Measurements from ENCODE around the gene PCDHGC5.

Gene PCDHGC5

GRCh38 chr5:141491323-141492167, 2.7 kb downstream of the PCDHGC5 start:
- no peak for DNase-seq

GRCh38 chr5:141492168-141492885, 3.4 kb downstream of the PCDHGC5 start:
- DNase-seq: peak; percentile 14

DNA sequence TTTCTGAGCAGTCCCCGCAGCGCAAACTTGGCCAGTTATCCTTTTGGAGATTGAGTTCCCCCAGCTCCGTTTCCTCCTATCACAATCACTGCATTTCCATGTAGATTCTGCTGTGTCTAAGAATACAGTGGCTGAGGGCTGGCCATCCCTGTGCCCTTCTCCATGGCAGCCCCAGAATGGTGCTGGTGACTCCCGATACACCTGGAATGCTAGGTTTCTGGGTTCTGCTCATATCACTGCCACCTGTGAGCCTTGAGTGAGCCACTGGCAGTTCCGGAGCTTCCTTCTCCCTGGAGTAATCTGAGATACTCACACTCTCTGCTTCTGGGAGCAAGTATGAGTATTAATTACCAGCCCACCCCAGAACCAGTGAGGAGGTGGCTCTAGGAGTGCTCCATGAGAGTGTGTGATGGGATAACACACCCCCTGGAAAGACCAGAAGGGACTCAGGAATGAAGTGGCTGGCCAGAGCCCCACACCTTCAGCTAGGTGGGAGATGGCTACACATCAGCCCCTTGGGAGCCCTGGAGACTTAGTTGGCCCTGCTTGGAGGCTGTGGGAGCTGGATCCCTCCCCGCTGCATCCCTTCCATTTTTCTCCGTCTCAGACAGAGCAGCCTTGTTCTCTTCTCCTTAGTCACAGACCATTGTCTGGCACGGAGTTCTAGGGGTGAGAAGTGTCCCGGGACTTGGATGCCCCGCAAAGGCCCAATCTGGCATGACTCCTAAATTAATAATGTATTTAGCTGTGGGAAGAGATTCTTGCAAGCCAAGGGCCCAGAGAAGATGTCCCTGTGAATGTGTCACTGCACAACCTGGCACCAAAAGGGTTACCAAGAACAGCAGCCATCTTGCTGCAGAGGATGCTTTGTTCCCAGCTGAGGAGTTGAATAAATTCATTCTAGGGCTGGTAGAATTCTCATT, 4.9 kb downstream of the PCDHGC5 start:
- no peak for DNase-seq

GRCh38 chr5:141494761-141495452, 6.0 kb downstream of the PCDHGC5 start:
- DNase-seq: no peak

GRCh38 chr5:141495453-141495811, 6.6 kb downstream of the PCDHGC5 start:
- DNase-seq: no peak

DNA sequence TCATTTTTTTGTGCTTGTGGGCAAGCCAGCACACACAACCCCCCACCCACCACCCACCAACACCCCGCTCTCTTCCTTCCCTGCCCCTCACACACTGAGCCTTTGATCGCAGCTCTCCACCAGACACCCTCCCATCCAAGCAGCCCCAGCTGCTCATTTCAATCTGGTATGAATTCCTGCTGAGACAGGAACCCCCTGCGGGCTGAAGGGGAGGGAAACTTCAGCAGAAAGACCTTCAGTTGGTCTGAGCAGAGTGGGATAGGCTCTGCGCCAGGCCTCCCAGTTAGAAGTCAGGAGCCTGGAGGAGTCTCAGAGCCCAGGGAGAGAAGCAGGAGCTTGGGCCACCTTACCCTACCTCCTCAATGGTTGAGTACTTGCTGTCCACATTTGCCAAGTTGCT, 7.2 kb downstream of the PCDHGC5 start:
- no peak for DNase-seq

DNA sequence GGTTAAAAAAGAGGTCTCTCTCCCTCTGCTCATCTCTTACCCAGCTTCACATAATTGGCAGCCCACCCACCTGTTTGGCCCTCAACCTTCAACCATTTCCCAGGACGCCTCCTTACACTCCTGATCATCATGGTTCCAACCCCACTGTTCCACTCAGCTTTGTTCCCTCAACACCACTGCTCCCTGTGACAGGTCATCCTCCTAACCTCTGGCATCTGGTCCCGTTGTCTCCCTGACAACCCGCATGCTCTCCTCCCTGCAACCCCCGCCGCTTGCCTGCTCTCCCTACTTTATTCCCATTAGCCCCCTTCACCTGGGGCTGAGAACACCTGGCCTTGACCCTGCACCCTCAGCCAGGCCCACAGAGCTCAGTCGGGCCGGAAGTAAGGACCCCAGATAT, 12.9 kb downstream of the PCDHGC5 start:
- DNase-seq: no peak

DNA sequence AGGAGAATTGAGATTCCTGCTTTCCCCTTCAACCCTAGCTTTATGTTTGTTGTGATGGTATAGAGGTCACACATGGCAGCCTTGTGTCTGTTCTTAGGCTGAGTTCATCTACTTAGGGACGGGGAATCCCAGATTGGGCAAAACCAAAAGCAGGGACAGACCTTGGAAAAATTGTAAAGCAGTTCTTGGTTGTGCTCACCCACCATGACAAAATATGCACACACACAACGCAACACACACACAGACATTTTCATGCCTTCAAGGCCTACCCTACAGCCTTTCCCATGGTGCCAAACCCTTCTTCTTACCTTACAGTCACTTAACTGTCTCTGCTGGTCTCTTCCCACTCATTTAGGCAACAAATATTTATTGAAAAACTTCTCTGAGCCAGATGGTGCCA, 14.8 kb downstream of the PCDHGC5 start:
- no peak for DNase-seq

DNA sequence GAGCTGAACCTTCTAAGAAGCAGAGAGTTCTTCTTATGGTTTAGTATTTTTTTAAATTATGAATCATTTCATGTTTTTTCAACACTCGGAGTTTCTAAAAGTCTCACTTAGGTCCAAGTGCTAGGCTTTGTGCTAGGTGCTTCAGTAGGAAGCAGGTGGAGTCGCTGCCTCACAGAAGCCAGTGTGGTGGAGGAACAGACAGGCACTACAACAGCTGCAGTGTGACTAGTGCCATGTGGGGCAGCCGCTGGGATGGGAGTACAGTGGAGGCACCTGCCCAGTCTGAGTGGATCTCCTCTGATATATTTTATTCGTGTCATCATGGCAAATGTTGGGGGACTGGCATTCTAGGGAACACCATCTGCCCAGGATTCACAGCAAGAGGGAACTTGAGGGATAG, 15.3 kb downstream of the PCDHGC5 start:
- DNase-seq: no peak

GRCh38 chr5:141506381-141507155, 17.7 kb downstream of the PCDHGC5 start:
- no peak for DNase-seq

DNA sequence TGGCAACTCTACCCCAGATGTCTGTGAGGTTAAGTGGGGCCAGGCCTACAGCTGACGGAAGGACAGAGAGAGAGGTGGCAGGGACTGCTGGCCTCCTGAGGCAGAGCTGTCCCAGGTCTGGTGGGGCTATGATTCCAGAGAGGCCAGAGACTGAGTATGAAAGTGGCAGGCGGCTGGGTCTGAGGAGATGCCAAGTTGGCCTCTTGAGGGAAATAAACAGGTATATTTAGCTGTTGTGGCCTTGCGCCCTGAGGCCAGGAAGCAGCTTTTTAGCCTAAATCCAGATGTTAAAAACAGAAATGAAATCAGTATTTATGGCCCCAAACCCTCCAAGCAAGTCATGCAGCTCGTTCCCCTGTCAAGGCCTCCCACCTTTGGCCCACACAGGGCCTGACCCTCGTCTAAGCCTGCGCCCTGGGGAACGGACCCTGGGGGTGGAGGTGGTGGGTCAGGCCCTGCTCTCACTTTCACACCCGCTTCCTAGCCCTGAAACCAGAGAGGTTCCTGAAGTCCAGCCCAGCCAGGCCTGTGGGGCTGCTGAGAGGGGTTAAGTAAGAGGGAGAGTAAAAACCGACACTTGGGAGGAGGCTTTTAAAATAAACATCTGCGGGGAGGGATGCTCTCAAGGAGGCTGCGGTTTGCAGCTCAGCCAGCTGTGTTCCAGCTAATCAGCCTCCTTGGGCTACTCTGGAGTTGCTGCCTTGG, 18.7 kb downstream of the PCDHGC5 start:
- no peak for DNase-seq

- DNase-seq: no peak
These were observed 19.5 kb downstream of the PCDHGC5 start for GRCh38 chr5:141508440-141508797.

- DNase-seq: no peak
These were observed 20.1 kb downstream of the PCDHGC5 start for GRCh38 chr5:141508798-141509611.

DNA sequence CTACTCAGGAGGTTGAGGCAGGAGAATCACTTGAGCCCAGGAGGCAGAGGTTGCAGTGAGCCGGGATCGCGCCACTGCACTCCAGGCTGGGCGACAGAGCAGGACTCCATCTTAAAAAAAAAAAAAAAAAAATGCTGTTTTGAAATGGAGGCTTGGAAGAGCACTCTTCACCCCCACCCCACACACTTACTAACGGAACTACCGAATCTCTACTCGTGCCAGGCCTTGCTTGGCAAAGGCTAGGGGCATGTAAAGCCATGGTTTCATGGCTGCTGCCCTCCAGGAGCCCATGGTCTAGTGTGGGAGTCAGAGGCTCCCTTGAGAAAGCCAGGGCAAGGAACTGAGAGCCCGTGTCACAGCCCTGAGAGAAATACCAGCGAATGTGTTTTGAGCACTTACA, 21.3 kb downstream of the PCDHGC5 start:
- DNase-seq: no peak

DNA sequence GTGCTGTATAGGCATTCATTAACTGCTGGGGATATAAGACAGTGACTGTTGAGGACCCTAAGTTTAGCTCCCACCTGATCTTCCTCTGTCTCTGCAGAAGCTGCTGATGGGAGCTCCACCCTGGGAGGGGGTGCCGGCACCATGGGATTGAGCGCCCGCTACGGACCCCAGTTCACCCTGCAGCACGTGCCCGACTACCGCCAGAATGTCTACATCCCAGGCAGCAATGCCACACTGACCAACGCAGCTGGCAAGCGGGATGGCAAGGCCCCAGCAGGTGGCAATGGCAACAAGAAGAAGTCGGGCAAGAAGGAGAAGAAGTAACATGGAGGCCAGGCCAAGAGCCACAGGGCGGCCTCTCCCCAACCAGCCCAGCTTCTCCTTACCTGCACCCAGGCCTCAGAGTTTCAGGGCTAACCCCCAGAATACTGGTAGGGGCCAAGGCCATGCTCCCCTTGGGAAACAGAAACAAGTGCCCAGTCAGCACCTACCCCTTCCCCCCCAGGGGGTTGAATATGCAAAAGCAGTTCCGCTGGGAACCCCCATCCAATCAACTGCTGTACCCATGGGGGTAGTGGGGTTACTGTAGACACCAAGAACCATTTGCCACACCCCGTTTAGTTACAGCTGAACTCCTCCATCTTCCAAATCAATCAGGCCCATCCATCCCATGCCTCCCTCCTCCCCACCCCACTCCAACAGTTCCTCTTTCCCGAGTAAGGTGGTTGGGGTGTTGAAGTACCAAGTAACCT, 22.1 kb downstream of the PCDHGC5 start:
- DNase-seq: no peak

DNA sequence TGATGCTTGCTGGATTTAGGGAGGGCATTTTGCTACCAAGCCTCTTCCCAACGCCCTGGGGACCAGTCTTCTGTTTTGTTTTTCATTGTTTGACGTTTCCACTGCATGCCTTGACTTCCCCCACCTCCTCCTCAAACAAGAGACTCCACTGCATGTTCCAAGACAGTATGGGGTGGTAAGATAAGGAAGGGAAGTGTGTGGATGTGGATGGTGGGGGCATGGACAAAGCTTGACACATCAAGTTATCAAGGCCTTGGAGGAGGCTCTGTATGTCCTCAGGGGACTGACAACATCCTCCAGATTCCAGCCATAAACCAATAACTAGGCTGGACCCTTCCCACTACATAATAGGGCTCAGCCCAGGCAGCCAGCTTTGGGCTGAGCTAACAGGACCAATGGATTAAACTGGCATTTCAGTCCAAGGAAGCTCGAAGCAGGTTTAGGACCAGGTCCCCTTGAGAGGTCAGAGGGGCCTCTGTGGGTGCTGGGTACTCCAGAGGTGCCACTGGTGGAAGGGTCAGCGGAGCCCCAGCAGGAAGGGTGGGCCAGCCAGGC, 23.0 kb downstream of the PCDHGC5 start:
- DNase-seq: no peak

DNA sequence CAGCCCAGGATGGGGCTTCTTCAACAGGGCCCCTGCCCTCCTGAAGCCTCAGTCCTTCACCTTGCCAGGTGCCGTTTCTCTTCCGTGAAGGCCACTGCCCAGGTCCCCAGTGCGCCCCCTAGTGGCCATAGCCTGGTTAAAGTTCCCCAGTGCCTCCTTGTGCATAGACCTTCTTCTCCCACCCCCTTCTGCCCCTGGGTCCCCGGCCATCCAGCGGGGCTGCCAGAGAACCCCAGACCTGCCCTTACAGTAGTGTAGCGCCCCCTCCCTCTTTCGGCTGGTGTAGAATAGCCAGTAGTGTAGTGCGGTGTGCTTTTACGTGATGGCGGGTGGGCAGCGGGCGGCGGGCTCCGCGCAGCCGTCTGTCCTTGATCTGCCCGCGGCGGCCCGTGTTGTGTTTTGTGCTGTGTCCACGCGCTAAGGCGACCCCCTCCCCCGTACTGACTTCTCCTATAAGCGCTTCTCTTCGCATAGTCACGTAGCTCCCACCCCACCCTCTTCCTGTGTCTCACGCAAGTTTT, 23.6 kb downstream of the PCDHGC5 start:
- peak; percentile 89 for DNase-seq

- DNase-seq: peak; percentile 53
These were observed 24.2 kb downstream of the PCDHGC5 start for GRCh38 chr5:141512911-141513626.
